H1 (cell line): Measurements from ENCODE around the gene CHDH. TPM values are rescaled to one million over a fixed set of nuclear protein-coding genes. Genes with fewer than 3 reads are reported as not detected.

Source experiments
- CTCF ChIA-PET: fragments of 300-600 bp; sonication (Branson Sonifier 250); formaldehyde crosslinking; loops from one replicate; lab custom pipeline; 2021; ENCODE audit not compliant: partially characterized antibody; lab: Charles Lee
- POLR2A ChIA-PET: fragments of 300-600 bp; sonication (Branson Sonifier 250); formaldehyde crosslinking; loops from one replicate; lab custom pipeline; 2021; ENCODE audit warnings: inconsistent platforms; ENCODE audit not compliant: partially characterized antibody; lab: Charles Lee
- DNase-seq, 2 experiments: peaks; one replicate each; pipeline versions ENCODE4 v3.0.0 to v3.0.0-alpha.2; 2010 to 2022; ENCODE audit warnings: low spot score in 2 of 2, low read depth in 1 of 2, mixed read lengths in 1 of 2
- FAIRE-seq: peaks from 2 replicates; lab custom pipeline; 2011; peaks lifted over from hg19 to GRCh38; lab: Jason Lieb, UNC
- H2AFZ ChIP-seq: 2 replicates; pipeline ENCODE4 v1.8.1; 2012; ENCODE audit warnings: low read length, inconsistent platforms
- H2AK5ac ChIP-seq: 2 replicates; pipeline ENCODE4 v1.6.1; 2013; ENCODE audit warnings: low read depth, low read length
- H2BK120ac ChIP-seq: replicated peaks from 2 replicates; pipeline ENCODE3; 2013; ENCODE audit warnings: low read depth, low read length, inconsistent platforms
- H2BK12ac ChIP-seq: 2 replicates; pipeline ENCODE4 v1.6.1; 2013; ENCODE audit warnings: low read depth, low read length
- H2BK15ac ChIP-seq: 2 replicates; pipeline ENCODE4 v1.6.1; 2013; ENCODE audit warnings: low read length
- H2BK20ac ChIP-seq: 2 replicates; pipeline ENCODE4 v1.6.1; 2013; ENCODE audit warnings: low read length
- H2BK5ac ChIP-seq: 2 replicates; pipeline ENCODE4 v1.6.1; 2013; ENCODE audit warnings: low read depth, low read length
- H3K14ac ChIP-seq: 2 replicates; pipeline ENCODE4 v1.6.1; 2013; ENCODE audit warnings: inconsistent platforms; ENCODE audit not compliant: insufficient read length
- H3K18ac ChIP-seq: 2 replicates; pipeline ENCODE4 v1.6.1; 2013; ENCODE audit warnings: low read length; ENCODE audit errors: extremely low read depth
- H3K23ac ChIP-seq: 2 replicates; pipeline ENCODE4 v1.6.1; 2013; ENCODE audit warnings: inconsistent platforms; ENCODE audit not compliant: insufficient read length
- H3K23me2 ChIP-seq: 2 replicates; pipeline ENCODE4 v1.6.1; 2013; ENCODE audit warnings: low read depth, low read length
- H3K27ac ChIP-seq: 2 replicates; pipeline ENCODE4 v1.6.1; 2011; ENCODE audit warnings: low read depth, low read length, inconsistent platforms
- H3K27me3 ChIP-seq, 4 experiments: replicated peaks in 1 of 4; 1 replicate in 1 of 4; 2 replicates in 3 of 4; pipeline versions ENCODE4 v1.6.1 to v1.8.1; 2011 to 2013; ENCODE audit warnings: low read length in 3 of 4, mild to moderate bottlenecking in 3 of 4, inconsistent platforms in 2 of 4, mixed read lengths in 2 of 4, moderate library complexity in 1 of 4; ENCODE audit not compliant: control insufficient read depth in 3 of 4, insufficient read depth in 3 of 4; ENCODE audit errors: extremely low read depth in 1 of 4
- H3K36me3 ChIP-seq, 4 experiments: 2 replicates each; pipeline versions ENCODE4 v1.6.1 to v1.8.1; 2011 to 2013; ENCODE audit warnings: mild to moderate bottlenecking in 4 of 4, low read length in 3 of 4, moderate library complexity in 2 of 4, control low read depth in 1 of 4, inconsistent platforms in 1 of 4; ENCODE audit not compliant: insufficient read depth in 4 of 4, control insufficient read depth in 2 of 4
- H3K4ac ChIP-seq: replicated peaks from 2 replicates; pipeline ENCODE3; 2013; ENCODE audit warnings: low read length, low read depth, mixed read lengths, inconsistent platforms; ENCODE audit not compliant: insufficient read length
- H3K4me1 ChIP-seq, 4 experiments: replicated peaks in 1 of 4; 1 replicate in 1 of 4; 2 replicates in 3 of 4; pipeline versions ENCODE4 v1.6.1 to v1.8.1; 2011 to 2013; ENCODE audit warnings: low read length in 3 of 4, inconsistent platforms in 2 of 4, mixed read lengths in 1 of 4; ENCODE audit not compliant: insufficient read depth in 4 of 4, control insufficient read depth in 3 of 4
- H3K4me2 ChIP-seq, 2 experiments: 2 replicates each; pipeline versions ENCODE4 v1.6.1 to v1.8.1; 2011 to 2013; ENCODE audit warnings: low read depth in 2 of 2, low read length in 2 of 2, control low read depth in 1 of 2, inconsistent platforms in 1 of 2, mild to moderate bottlenecking in 1 of 2; ENCODE audit not compliant: insufficient read depth in 1 of 2
- H3K4me3 ChIP-seq, 4 experiments: fragments of 200-600, 300-600 bp in 1 of 4; sonication (generic), shearing (Covaris generic), sonication (Bioruptor Twin) in 1 of 4; 2 replicates each; pipeline versions ENCODE4 v1.5.1 to v1.8.1; 2011 to 2016; ENCODE audit warnings: low read length in 4 of 4, low read depth in 3 of 4, control low read depth in 2 of 4, inconsistent platforms in 2 of 4, mild to moderate bottlenecking in 2 of 4, mixed read lengths in 1 of 4, moderate library complexity in 1 of 4; ENCODE audit not compliant: insufficient read depth in 2 of 4; ENCODE audit errors: extremely low read depth in 1 of 4
- H3K56ac ChIP-seq: replicated peaks from 2 replicates; pipeline ENCODE3; 2013; ENCODE audit warnings: low read depth, mild to moderate bottlenecking, mixed read lengths, low read length, inconsistent platforms; ENCODE audit not compliant: insufficient read length
- H3K79me1 ChIP-seq: 2 replicates; pipeline ENCODE4 v1.6.1; 2013; ENCODE audit warnings: low read depth, low read length, control low read depth
- H3K79me2 ChIP-seq, 2 experiments: 2 replicates each; pipeline versions ENCODE4 v1.6.1 to v1.8.1; 2012 to 2013; ENCODE audit warnings: low read length in 2 of 2, mild to moderate bottlenecking in 2 of 2, inconsistent platforms in 1 of 2; ENCODE audit not compliant: insufficient read depth in 2 of 2, control insufficient read depth in 1 of 2
- H3K9ac ChIP-seq, 4 experiments: replicated peaks in 1 of 4; 1 replicate in 1 of 4; 2 replicates in 3 of 4; pipeline versions ENCODE4 v1.6.1 to v1.8.1; 2011 to 2013; ENCODE audit warnings: low read depth in 3 of 4, low read length in 3 of 4, control low read depth in 2 of 4, mild to moderate bottlenecking in 2 of 4, moderate library complexity in 2 of 4, inconsistent platforms in 1 of 4; ENCODE audit errors: extremely low read depth in 1 of 4
- H3K9me3 ChIP-seq, 2 experiments: 2 replicates each; pipeline versions ENCODE4 v1.6.1 to v1.8.1; 2012 to 2013; ENCODE audit warnings: mild to moderate bottlenecking in 2 of 2, moderate library complexity in 2 of 2, control low read depth in 1 of 2, inconsistent platforms in 1 of 2, low read depth in 1 of 2, low read length in 1 of 2, mixed read lengths in 1 of 2; ENCODE audit not compliant: insufficient read depth in 2 of 2
- H4K20me1 ChIP-seq, 2 experiments: replicated peaks in 1 of 2; 2 replicates each; pipeline versions ENCODE3 to v1.8.1; 2011 to 2013; ENCODE audit warnings: inconsistent platforms in 2 of 2, low read length in 2 of 2, mild to moderate bottlenecking in 1 of 2; ENCODE audit not compliant: insufficient read depth in 2 of 2, control insufficient read depth in 1 of 2
- H4K5ac ChIP-seq: 2 replicates; pipeline ENCODE4 v1.6.1; 2013; ENCODE audit warnings: low read length, low read depth, mixed read lengths, inconsistent platforms; ENCODE audit not compliant: insufficient read length
- H4K8ac ChIP-seq: 2 replicates; pipeline ENCODE4 v1.8.0; 2013; ENCODE audit warnings: mild to moderate bottlenecking, moderate library complexity, low read length, inconsistent platforms; ENCODE audit not compliant: insufficient read depth; ENCODE audit errors: extremely low read depth
- H4K91ac ChIP-seq: replicated peaks from 2 replicates; pipeline ENCODE3; 2013; ENCODE audit warnings: low read length, mixed read lengths, inconsistent platforms; ENCODE audit not compliant: insufficient read length
- ASH2L ChIP-seq: fragments of 200-600, 300-600 bp; sonication (generic); IDR thresholded peaks from one replicate; pipeline ENCODE4 v1.7.1; 2017; ENCODE audit warnings: low read length
- CBX8 ChIP-seq: fragments of 300-800, 300-1000 bp; sonication (generic); IDR thresholded peaks from 2 replicates; pipeline ENCODE4 v1.7.1; 2016; ENCODE audit warnings: low read depth, low read length, borderline replicate concordance
- CTBP2 ChIP-seq: IDR thresholded peaks from 2 replicates; pipeline ENCODE4 v1.7.0; 2011; ENCODE audit warnings: borderline replicate concordance, mild to moderate bottlenecking, moderate library complexity, mixed read lengths, low read length; ENCODE audit not compliant: insufficient read depth, insufficient read length
- MAFK ChIP-seq: IDR thresholded peaks from 2 replicates; pipeline ENCODE4 v1.6.1; 2012; ENCODE audit warnings: low read depth, mild to moderate bottlenecking, improper control_type of control experiment, low read length
- RFX5 ChIP-seq: IDR thresholded peaks from 2 replicates; pipeline ENCODE4 v1.6.1; 2011; ENCODE audit warnings: low read depth, low read length, improper control_type of control experiment, borderline replicate concordance
- SAP30 ChIP-seq: fragments of 300-600 bp; sonication (generic); IDR thresholded peaks from 2 replicates; pipeline ENCODE4 v1.7.1; 2012; ENCODE audit warnings: low read length, moderate library complexity, mild to moderate bottlenecking, inconsistent platforms; ENCODE audit not compliant: insufficient read depth, insufficient replicate concordance
- SIX5 ChIP-seq: IDR thresholded peaks from 2 replicates; pipeline ENCODE4 v1.6.1; 2011; ENCODE audit warnings: mild to moderate bottlenecking, low read depth, low read length
- SUZ12 ChIP-seq: fragments of 200-600 bp; sonication (generic); IDR thresholded peaks from 2 replicates; pipeline ENCODE4 v1.6.1; 2012; ENCODE audit warnings: mild to moderate bottlenecking, inconsistent platforms, low read length, moderate library complexity, mixed read lengths
- WGBS, 2 experiments: shearing (Covaris generic) in 1 of 2; methylation state at CpG; one replicate each; pipeline versions ENCODE4 v1.1.6 to v1.1.7; 2013 to 2015; ENCODE audit warnings: low lambda C conversion rate in 2 of 2, mixed read lengths in 2 of 2, inconsistent platforms in 1 of 2, low coverage in 1 of 2, missing lambda C conversion rate in 1 of 2; ENCODE audit not compliant: insufficient replicate concordance in 2 of 2, insufficient coverage in 1 of 2, insufficient read length in 1 of 2; ENCODE audit errors: extremely low coverage in 1 of 2, missing lambda C conversion rate in 1 of 2; 5-methylcytosine and 5-hydroxymethylcytosine counted together
- polyA plus RNA-seq, 7 experiments: library from polyadenylated mRNA; depleted of rRNA in 3 of 7; stranded (reverse) in 5 of 7; unstranded in 2 of 7; fragments of >200 nt in 5 of 7; fragments of 200-250 nt in 2 of 7; gene quantifications; 1 replicate in 5 of 7; 2 replicates in 1 of 7; 4 replicates in 1 of 7; pipeline versions ENCODE4 v1.2.1 to v1.2.3, GENCODE V29; 2011 to 2013; ENCODE audit warnings: missing spikeins in 2 of 7, mixed read lengths in 2 of 7
- total RNA-seq: library from RNA; stranded (reverse); fragmentation: NEBNext Ultra II Directional; extraction: Animal tissue kit (Norgen Biotek cat#: 25700); gene quantifications from 2 replicates; pipeline ENCODE4 v1.2.1, GENCODE V29; 2021
- TF ChIP-seq, protein P1 (sequence below): IDR thresholded peaks from 2 replicates; pipeline ENCODE4 v1.6.1; 2011; ENCODE audit warnings: low read length, improper control_type of control experiment

CHDH gene
- total and polyA plus RNA-seq, 2 of the 8 experiments (the other 6 are each of a cell fraction or from before 2014, with no cell fraction given): 4.9 to 10.3 TPM

- Histone ChIP-seq H2AK5ac (no peak overlapping the region), H2BK5ac (no peak overlapping the region), H2BK120ac (no peak overlapping the region), H3K27ac (no peak overlapping the region), H4K5ac (no peak overlapping the region), H3K4ac (no peak overlapping the region), H3K23ac (no peak overlapping the region), H4K91ac (no peak overlapping the region), H3K18ac (no peak overlapping the region), H2BK15ac (no peak overlapping the region), H3K4me1 (no peaks in the 10 kb centered on the region), H3K4me2 (no peak overlapping the region), H3K36me3 (peaks cover 6 to 20% (median 15%) of the 10 kb centered on the region in 4 experiments; a peak in 7 of 8 replicates), H4K8ac (no peak overlapping the region), H4K20me1 (peaks cover 3% of the 10 kb centered on the region in 2 experiments), H2AFZ (no peak overlapping the region), H2BK20ac (no peak overlapping the region), H3K9ac (no peak overlapping the region), H3K23me2 (no peaks in the 10 kb centered on the region), H3K14ac (no peak overlapping the region), H3K79me1 (no peaks in the 10 kb centered on the region), H3K79me2 (no peaks in the 10 kb centered on the region), H3K9me3 (no peaks in the 10 kb centered on the region), H3K27me3 (no peaks in the 10 kb centered on the region), H3K56ac (no peak overlapping the region), H2BK12ac (no peak overlapping the region), H3K4me3 (no peak overlapping the region)
- CTCF ChIA-PET: interaction anchor here (1.1 kb wide), 1 partner anchor 108 kb away, joined by 4 read pairs; no protein-coding TSS in a partner anchor
- POLR2A ChIA-PET: no interaction called here
- no peak for FAIRE-seq
- DNase-seq: no peak
- WGBS, 2 experiments: 88% methylated on average over 14 of the region's 14 CpGs; no CpG with 5 or more reads in 1 of the 2 experiments
- TF ChIP-seq MAFK: no peak
- no peak for TF ChIP-seq SIX5
- TF ChIP-seq, protein P1, sequence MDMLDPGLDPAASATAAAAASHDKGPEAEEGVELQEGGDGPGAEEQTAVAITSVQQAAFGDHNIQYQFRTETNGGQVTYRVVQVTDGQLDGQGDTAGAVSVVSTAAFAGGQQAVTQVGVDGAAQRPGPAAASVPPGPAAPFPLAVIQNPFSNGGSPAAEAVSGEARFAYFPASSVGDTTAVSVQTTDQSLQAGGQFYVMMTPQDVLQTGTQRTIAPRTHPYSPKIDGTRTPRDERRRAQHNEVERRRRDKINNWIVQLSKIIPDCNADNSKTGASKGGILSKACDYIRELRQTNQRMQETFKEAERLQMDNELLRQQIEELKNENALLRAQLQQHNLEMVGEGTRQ: no peak
- TF ChIP-seq ASH2L: no peak
- TF ChIP-seq SUZ12: no peak
- no peak for TF ChIP-seq CBX8
- TF ChIP-seq SAP30: no peak
- TF ChIP-seq CTBP2: no peak
- TF ChIP-seq RFX5: no peak
Measured at GRCh38 chr3:53818221-53819162, 27.7 kb downstream of the CHDH start.
